Pancreas (tissue), 10 donors: ENCODE results near the gene SDC3. TPM values are rescaled to one million over a fixed set of nuclear protein-coding genes. Genes with fewer than 3 reads are reported as not detected.
A peak's percentile ranks its signal among the peaks of the same experiment; 100 is the strongest.

Experiments
- ATAC-seq, 4 donors: fragments of 200-7000 bp; cut with Tn5 transposase; one replicate each; pipeline versions ENCODE4 v1.8.0 to v1.9.1; 2020; ENCODE audit warnings: mild to moderate bottlenecking in 4 of 4, moderate library complexity in 4 of 4
- DNase-seq, 6 donors: peaks; one replicate each; pipeline ENCODE4 v3.0.0-alpha.2; 2020
- FAIRE-seq: peaks from 2 replicates; lab custom pipeline; 2012; peaks lifted over from hg19 to GRCh38; lab: Jason Lieb, UNC
- H3K27ac ChIP-seq, 4 donors: fragments of 200-600 bp; sonication (generic); 1 replicate in 3 of 4; 2 replicates in 1 of 4; pipeline versions ENCODE4 v1.5.0 to v1.8.0; 2020
- H3K27me3 ChIP-seq, 4 donors: fragments of 200-600 bp; one replicate each; pipeline ENCODE4 v1.8.0; 2021
- H3K36me3 ChIP-seq, 3 donors: fragments of 200-600 bp; sonication (generic) in 1 of 3; one replicate each; pipeline versions ENCODE4 v1.5.0 to v1.8.0; 2020 to 2021
- H3K4me1 ChIP-seq, 3 donors: fragments of 200-600 bp; one replicate each; pipeline ENCODE4 v1.8.0; 2021
- H3K4me3 ChIP-seq, 4 donors: fragments of 200-600 bp; sonication (generic) in 2 of 4; one replicate each; pipeline versions ENCODE4 v1.5.0 to v1.8.0; 2020 to 2021
- H3K9me3 ChIP-seq, 4 donors: fragments of 200-600 bp; one replicate each; pipeline ENCODE4 v1.8.0; 2021
- WGBS, 2 donors: extraction: QIAGEN DNeasy Blood & Tissue Kit; methylation state at CpG; one replicate each; pipeline ENCODE4 v1.1.7; 2013; 5-methylcytosine and 5-hydroxymethylcytosine counted together
- intact Hi-C, 3 donors: fragments of 100-400 bp; cut with DNase I; formaldehyde crosslinking; loops; one replicate each; pipeline versions ENCODE4 v1.11.1 to v1.14.2; 2022
- polyA plus RNA-seq, 2 donors: library from polyadenylated mRNA; stranded (reverse); fragments of 200-250 nt; gene quantifications; one replicate each; pipeline ENCODE4 v1.2.3, GENCODE V29; 2013
- total RNA-seq, 6 donors: library from RNA; stranded (reverse); fragmentation: NEBNext Ultra II Directional in 4 of 6; extraction: Animal tissue kit (Norgen Biotek cat#: 25700) in 4 of 6; gene quantifications; one replicate each; pipeline versions ENCODE4 v1.2.1 to v1.2.4, GENCODE V29; 2021 to 2023
- TF ChIP-seq, protein P1 (sequence below), 4 donors: fragments of 200-600 bp; sonication (generic) in 3 of 4; IDR thresholded peaks; one replicate each; pipeline versions ENCODE4 v1.5.0 to v1.8.0; 2021; ENCODE audit warnings: antibody characterized with exemption in 4 of 4
- donor health status: healthy with polysubstance abuse.
- donor health status: DM: no; HTN: no; CAD: no; lungs with moderate emphysema.
- donor health status: DM: no; HTN: no; CAD: no.
- donor health status: control.
- donor health status: control.
- donor health status: Bipolar disorder and iron deficiency.
- donor health status: DM: yes; HTN: yes; CAD: no.
- donor health status: DM: no; HTN: no; CAD: no.
- donor health status: DM: no; HTN: no; CAD: no.
- donor health status: DM: yes; HTN: yes; CAD: no.

The SDC3 gene
- total and polyA plus RNA-seq, 8 donors = 4.2 to 18.9 (median 7.6) TPM

DNA sequence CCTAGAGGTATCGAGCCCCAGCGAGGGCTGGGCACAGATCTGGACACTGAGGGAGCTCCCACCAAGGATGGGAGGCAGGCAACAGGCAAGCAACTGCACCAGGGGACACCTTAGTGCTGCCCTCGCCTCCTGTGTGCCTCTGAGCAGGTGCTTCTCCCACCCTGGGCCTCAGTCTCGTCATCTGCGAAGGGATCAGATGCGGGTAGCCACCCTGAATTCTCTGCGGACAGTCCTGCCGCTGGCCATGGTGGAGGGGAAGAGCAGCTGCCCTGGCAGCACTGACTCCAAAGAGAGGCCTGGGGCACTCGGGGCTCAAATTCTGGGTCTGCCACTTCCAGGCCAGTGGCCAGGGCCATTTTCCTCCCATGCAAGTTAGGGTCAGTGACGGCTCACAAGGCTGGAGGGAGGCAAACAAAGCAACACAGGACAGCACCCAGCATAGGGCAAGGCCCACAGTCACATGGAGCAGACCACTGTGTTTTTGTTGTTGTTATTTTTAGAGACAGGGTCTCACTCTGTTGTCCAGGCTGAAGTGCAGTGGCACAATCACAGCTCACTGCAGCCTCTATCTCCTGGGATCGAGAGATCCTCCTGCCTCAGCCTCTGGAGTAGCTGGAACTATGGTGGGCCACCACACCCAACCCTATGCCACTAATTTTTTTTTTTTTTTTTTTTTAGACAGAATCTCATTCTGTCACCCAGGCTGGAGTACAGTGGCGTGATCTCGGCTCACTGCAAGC is 7.1 kb upstream of the SDC3 start:
- no peak for FAIRE-seq
- intact Hi-C loops = loop anchor here in 1 of 3 donors (10.0 kb wide), 1 partner anchor 111 kb away; no protein-coding TSS in a partner anchor
- no peaks in the 10 kb centered on the region for H3K27me3 ChIP-seq
- TF ChIP-seq, protein P1, sequence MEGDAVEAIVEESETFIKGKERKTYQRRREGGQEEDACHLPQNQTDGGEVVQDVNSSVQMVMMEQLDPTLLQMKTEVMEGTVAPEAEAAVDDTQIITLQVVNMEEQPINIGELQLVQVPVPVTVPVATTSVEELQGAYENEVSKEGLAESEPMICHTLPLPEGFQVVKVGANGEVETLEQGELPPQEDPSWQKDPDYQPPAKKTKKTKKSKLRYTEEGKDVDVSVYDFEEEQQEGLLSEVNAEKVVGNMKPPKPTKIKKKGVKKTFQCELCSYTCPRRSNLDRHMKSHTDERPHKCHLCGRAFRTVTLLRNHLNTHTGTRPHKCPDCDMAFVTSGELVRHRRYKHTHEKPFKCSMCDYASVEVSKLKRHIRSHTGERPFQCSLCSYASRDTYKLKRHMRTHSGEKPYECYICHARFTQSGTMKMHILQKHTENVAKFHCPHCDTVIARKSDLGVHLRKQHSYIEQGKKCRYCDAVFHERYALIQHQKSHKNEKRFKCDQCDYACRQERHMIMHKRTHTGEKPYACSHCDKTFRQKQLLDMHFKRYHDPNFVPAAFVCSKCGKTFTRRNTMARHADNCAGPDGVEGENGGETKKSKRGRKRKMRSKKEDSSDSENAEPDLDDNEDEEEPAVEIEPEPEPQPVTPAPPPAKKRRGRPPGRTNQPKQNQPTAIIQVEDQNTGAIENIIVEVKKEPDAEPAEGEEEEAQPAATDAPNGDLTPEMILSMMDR (IDR thresholded peaks at IDR 0.05) = no peak
- H3K27ac ChIP-seq = no peak overlapping the region
- no peaks in the 10 kb centered on the region for H3K36me3 ChIP-seq
- no peaks in the 10 kb centered on the region for H3K9me3 ChIP-seq
- no peaks in the 10 kb centered on the region for H3K4me1 ChIP-seq
- WGBS, 2 donors = 88% methylated on average over 13 of the region's 13 CpGs
- no peak overlapping the region for H3K4me3 ChIP-seq
- peak in 2 of 6 donors; percentile 38 to 54 for DNase-seq
- ATAC-seq = no peak

DNA sequence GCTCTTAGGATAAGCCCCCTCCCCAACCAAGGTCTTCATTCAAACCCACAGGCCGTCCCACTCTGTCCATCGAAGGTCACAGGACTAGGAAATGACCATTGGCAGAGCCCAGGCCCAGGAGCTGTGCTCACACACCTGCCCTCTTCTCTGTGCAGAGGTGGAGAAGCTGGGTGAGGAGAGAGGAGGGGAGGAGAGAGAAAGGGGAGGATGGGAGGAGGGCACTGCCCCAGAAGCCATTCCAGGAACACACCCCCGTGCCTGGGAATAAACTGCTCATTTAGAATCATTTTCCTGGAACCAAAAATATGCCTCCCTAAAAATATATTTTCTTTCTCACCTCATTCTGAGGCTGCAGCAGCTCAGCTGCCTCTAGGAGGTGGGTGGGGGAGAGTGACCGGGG is 6.4 kb upstream of the SDC3 start:
- DNase-seq (peak in 1 of 6 donors; percentile 12), ATAC-seq (no peak), FAIRE-seq (no peak)
- Histone ChIP-seq H3K4me1 (no peaks in the 10 kb centered on the region), H3K4me3 (no peak overlapping the region), H3K36me3 (no peaks in the 10 kb centered on the region), H3K9me3 (no peaks in the 10 kb centered on the region), H3K27me3 (no peaks in the 10 kb centered on the region), H3K27ac (no peak overlapping the region)
- WGBS, 2 donors = 67 to 73% methylated on average over 4 of the region's 4 CpGs
- intact Hi-C loops = loop anchor here (5.0 to 10.0 kb wide), 4 partner anchors 110 to 193 kb away; partner anchors contain the start of gene MATN1 (in 1 of the 3)
- TF ChIP-seq, protein P1 (IDR thresholded peaks at IDR 0.05) = no peak

DNA sequence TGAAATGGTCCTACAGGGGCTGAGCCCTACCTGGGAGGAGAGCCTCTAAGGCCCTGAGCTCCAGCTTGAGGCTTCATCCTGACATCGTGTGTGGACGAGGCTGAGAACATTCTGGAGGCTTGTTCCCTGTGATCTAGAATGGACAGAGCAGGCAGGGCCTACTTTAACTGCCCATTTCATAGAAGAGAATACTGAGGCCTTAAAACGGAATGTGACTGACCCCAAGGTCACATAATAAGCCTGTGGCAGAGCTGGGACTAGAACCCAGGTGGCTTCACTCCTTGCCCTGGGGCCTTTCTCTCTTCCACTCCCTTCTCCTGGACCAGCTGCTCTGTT is 6.0 kb upstream of the SDC3 start:
- no peak for ATAC-seq
- no peak for FAIRE-seq
- Histone ChIP-seq H3K27ac (no peak overlapping the region), H3K4me1 (no peaks in the 10 kb centered on the region), H3K4me3 (no peak overlapping the region), H3K27me3 (no peaks in the 10 kb centered on the region), H3K36me3 (no peaks in the 10 kb centered on the region), H3K9me3 (no peaks in the 10 kb centered on the region)
- TF ChIP-seq, protein P1 (IDR thresholded peaks at IDR 0.05) = no peak
- 69 to 88% methylated on average over 3 of the region's 3 CpGs for WGBS, 2 donors
- intact Hi-C loops = loop anchor here (5.0 to 10.0 kb wide), 4 partner anchors 110 to 192 kb away; partner anchors contain the start of gene MATN1 (in 1 of the 3)
- peak in 1 of 6 donors; percentile 5 for DNase-seq

DNA sequence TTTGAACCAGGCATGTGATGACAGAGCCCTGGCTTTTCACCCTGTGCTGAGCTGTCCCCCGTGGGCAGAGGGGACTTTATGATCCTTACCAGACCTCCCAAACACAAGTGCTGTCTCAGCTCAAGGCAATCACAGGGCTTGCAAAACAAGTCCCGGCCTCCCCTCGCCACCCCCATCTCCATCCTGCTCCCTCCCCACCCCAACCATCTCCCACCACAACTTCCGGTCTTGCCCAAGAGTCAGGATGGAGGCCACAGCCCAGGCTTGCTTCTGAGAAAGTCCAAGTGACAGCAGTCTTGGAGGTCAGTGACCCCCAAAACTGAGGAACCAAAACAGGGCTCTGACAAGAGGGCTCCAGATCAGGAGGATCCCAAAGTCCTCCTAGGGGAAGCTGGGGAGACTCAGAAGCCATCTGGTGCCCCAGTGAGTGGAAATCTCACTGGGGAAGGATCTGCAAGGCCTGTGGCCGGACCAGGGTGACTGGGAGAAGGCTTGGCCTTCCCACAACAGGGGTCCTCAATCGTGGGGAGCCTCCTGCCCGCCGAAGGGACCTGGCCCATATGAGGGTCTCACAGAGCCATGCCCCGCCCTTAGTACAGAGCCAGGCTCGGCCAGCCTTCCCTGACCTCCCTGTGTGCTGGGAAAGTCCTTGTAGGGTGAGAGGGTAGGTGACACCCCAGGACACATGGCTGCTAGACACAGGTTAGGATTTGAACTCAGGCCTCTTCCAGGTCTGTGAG is 4.5 kb upstream of the SDC3 start:
- Histone ChIP-seq H3K27me3 (no peaks in the 10 kb centered on the region), H3K4me1 (no peaks in the 10 kb centered on the region), H3K4me3 (no peak overlapping the region), H3K9me3 (no peaks in the 10 kb centered on the region), H3K27ac (peak overlapping the region in 1 of 4 donors; percentile 41), H3K36me3 (no peaks in the 10 kb centered on the region)
- DNase-seq (peak in 2 of 6 donors; percentile 55 to 59), ATAC-seq (peak in 2 of 4 donors; percentile 22 to 37), FAIRE-seq (no peak)
- WGBS, 2 donors = 70 to 78% methylated on average over 10 of the region's 10 CpGs
- TF ChIP-seq, protein P1 (IDR thresholded peaks at IDR 0.05) = no peak
- intact Hi-C loops = loop anchor here (5.0 to 10.0 kb wide), 4 partner anchors 108 to 191 kb away; partner anchors contain the start of gene MATN1 (in 1 of the 3)
